ENCODE measurements around the gene PSMD9. TPM values are rescaled to one million over a fixed set of nuclear protein-coding genes. Genes with fewer than 3 reads are reported as not detected.

The PSMD9 gene
- total RNA-seq, 2 donors from 2014 or later, result 46.1 to 68.3 TPM

GRCh38 chr12:121942145-121942718 is 53.6 kb downstream of the PSMD9 start:
- Histone ChIP-seq H3K4me1 (no peaks in the 10 kb centered on the region), H3K9me3 (no peaks in the 10 kb centered on the region), H3K27me3 (no peaks in the 10 kb centered on the region), H3K4me3 (no peak overlapping the region), H3K36me3 (no peaks in the 10 kb centered on the region), H3K27ac (no peak overlapping the region), H3K9ac (ENCODE audit: low read depth in 2 of 2, low read length in 2 of 2) (no peak overlapping the region)
- no peak for TF ChIP-seq CTCF (IDR thresholded peaks at IDR 0.05)
- no peak for DNase-seq
- intact Hi-C loops (cut with DNase I), result no loop called here

- no peak for TF ChIP-seq CTCF (IDR thresholded peaks at IDR 0.05)
- intact Hi-C loops (cut with DNase I), result no loop called here
- no peak for DNase-seq
These were observed 55.3 kb downstream of the PSMD9 start for GRCh38 chr12:121943926-121944325.

GRCh38 chr12:121946313-121947025 is 57.9 kb downstream of the PSMD9 start:
- Histone ChIP-seq H3K9me3 (no peaks in the 10 kb centered on the region), H3K4me3 (no peak overlapping the region), H3K9ac (ENCODE audit: low read depth in 2 of 2, low read length in 2 of 2) (no peak overlapping the region), H3K27me3 (no peaks in the 10 kb centered on the region), H3K36me3 (no peaks in the 10 kb centered on the region), H3K27ac (no peak overlapping the region), H3K4me1 (no peaks in the 10 kb centered on the region)
- intact Hi-C loops (cut with DNase I), result no loop called here
- no peak for DNase-seq
- no peak for TF ChIP-seq CTCF (IDR thresholded peaks at IDR 0.05)

More at GRCh38 chr12:121943926-121944325, 55.3 kb downstream of the PSMD9 start:
- Histone ChIP-seq H3K4me1 (no peaks in the 10 kb centered on the region), H3K27me3 (no peaks in the 10 kb centered on the region), H3K4me3 (no peak overlapping the region), H3K27ac (no peak overlapping the region), H3K36me3 (no peaks in the 10 kb centered on the region), H3K9ac (ENCODE audit: low read depth in 2 of 2, low read length in 2 of 2) (no peak overlapping the region), H3K9me3 (no peaks in the 10 kb centered on the region)

- no peak for TF ChIP-seq CTCF (IDR thresholded peaks at IDR 0.05)
- intact Hi-C loops (cut with DNase I), result no loop called here
- Histone ChIP-seq H3K4me3 (no peak overlapping the region), H3K9me3 (no peaks in the 10 kb centered on the region), H3K4me1 (no peaks in the 10 kb centered on the region), H3K27ac (no peak overlapping the region), H3K27me3 (no peaks in the 10 kb centered on the region), H3K36me3 (no peaks in the 10 kb centered on the region), H3K9ac (ENCODE audit: low read depth in 2 of 2, low read length in 2 of 2) (no peak overlapping the region)
- no peak for DNase-seq
These were observed 59.4 kb downstream of the PSMD9 start for GRCh38 chr12:121947981-121948380.

GRCh38 chr12:121949648-121950397 is 61.2 kb downstream of the PSMD9 start:
- Histone ChIP-seq H3K9me3 (no peaks in the 10 kb centered on the region), H3K27me3 (no peaks in the 10 kb centered on the region), H3K4me1 (no peaks in the 10 kb centered on the region), H3K9ac (ENCODE audit: low read depth in 2 of 2, low read length in 2 of 2) (no peak overlapping the region), H3K27ac (no peak overlapping the region), H3K36me3 (no peaks in the 10 kb centered on the region), H3K4me3 (no peak overlapping the region)
- no peak for DNase-seq
- TF ChIP-seq CTCF (IDR thresholded peaks at IDR 0.05), result no peak
- intact Hi-C loops (cut with DNase I), result no loop called here
